Testis (tissue), 3 donors: Measurements from ENCODE around the gene CTNNA2. TPM values are rescaled to one million over a fixed set of nuclear protein-coding genes. Genes with fewer than 3 reads are reported as not detected.

ENCODE experiments used
- DNase-seq: peaks from one replicate; pipeline ENCODE4 v3.0.0-alpha.2; 2019
- H3K27ac ChIP-seq, 2 donors: fragments of 200-600 bp; sonication (generic); one replicate each; pipeline ENCODE4 v1.5.1; 2019
- H3K27me3 ChIP-seq: fragments of 200-600 bp; sonication (generic); one replicate; pipeline ENCODE4 v1.5.1; 2019
- H3K36me3 ChIP-seq: fragments of 200-600 bp; sonication (generic); one replicate; pipeline ENCODE4 v1.5.1; 2017; ENCODE audit warnings: low read depth; ENCODE audit errors: missing control alignments
- H3K4me1 ChIP-seq: fragments of 200-600 bp; sonication (generic); one replicate; pipeline ENCODE4 v1.5.1; 2019
- H3K4me3 ChIP-seq, 2 donors: fragments of 200-600 bp; sonication (generic); one replicate each; pipeline ENCODE4 v1.5.1; 2017 to 2019
- H3K9me3 ChIP-seq: fragments of 200-600 bp; sonication (generic); one replicate; pipeline ENCODE4 v1.5.1; 2017
- POLR2A ChIP-seq: fragments of 450-650 bp; IDR thresholded peaks from one replicate; pipeline ENCODE4 v1.6.1; 2017; ENCODE audit warnings: antibody characterized with exemption, mild to moderate bottlenecking, moderate library complexity
- WGBS, 2 donors: methylation state at CpG; one replicate each; pipeline ENCODE4 v1.1.5; 2018; 5-methylcytosine and 5-hydroxymethylcytosine counted together
- intact Hi-C: fragments of 100-400 bp; cut with DNase I; formaldehyde crosslinking; loops from one replicate; pipeline ENCODE4 v1.15.1; 2023; ENCODE audit warnings: low total_unique reads
- polyA plus RNA-seq: library from polyadenylated mRNA; stranded (reverse); fragments of 350-450 nt; fragmentation: Illumina TruSeq; extraction: RNeasy Lipid Tissue Mini Kit (QIAGEN cat#74804); gene quantifications from one replicate; pipeline ENCODE4 v1.2.3, GENCODE V29; 2014; ENCODE audit warnings: low read depth, low replicate concordance; ENCODE audit not compliant: insufficient read depth
- total RNA-seq, 2 donors: library from RNA; depleted of rRNA; stranded (reverse); fragments of >200 nt; gene quantifications; one replicate each; pipeline ENCODE4 v1.2.3, GENCODE V29; 2016
- TF ChIP-seq, protein P1 (sequence below), 3 experiments: fragments of 450-650 bp in 2 of 3; fragments of 200-600 bp in 1 of 3; sonication (generic) in 1 of 3; IDR thresholded peaks; one replicate each; pipeline ENCODE4 v1.5.1; 2016 to 2019; ENCODE audit warnings: antibody characterized with exemption in 3 of 3, mild to moderate bottlenecking in 2 of 3, moderate library complexity in 1 of 3

Gene CTNNA2
- total and polyA plus RNA-seq, 3 donors from 2014 or later, result 36.8 to 44.5 (median 43.4) TPM

- TF ChIP-seq, protein P1, sequence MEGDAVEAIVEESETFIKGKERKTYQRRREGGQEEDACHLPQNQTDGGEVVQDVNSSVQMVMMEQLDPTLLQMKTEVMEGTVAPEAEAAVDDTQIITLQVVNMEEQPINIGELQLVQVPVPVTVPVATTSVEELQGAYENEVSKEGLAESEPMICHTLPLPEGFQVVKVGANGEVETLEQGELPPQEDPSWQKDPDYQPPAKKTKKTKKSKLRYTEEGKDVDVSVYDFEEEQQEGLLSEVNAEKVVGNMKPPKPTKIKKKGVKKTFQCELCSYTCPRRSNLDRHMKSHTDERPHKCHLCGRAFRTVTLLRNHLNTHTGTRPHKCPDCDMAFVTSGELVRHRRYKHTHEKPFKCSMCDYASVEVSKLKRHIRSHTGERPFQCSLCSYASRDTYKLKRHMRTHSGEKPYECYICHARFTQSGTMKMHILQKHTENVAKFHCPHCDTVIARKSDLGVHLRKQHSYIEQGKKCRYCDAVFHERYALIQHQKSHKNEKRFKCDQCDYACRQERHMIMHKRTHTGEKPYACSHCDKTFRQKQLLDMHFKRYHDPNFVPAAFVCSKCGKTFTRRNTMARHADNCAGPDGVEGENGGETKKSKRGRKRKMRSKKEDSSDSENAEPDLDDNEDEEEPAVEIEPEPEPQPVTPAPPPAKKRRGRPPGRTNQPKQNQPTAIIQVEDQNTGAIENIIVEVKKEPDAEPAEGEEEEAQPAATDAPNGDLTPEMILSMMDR (IDR thresholded peaks at IDR 0.05), result no peak
- TF ChIP-seq POLR2A, result no peak
- Histone ChIP-seq H3K36me3 (no peaks in the 10 kb centered on the region), H3K4me1 (no peaks in the 10 kb centered on the region), H3K4me3 (no peak overlapping the region), H3K27me3 (no peaks in the 10 kb centered on the region), H3K27ac (no peak overlapping the region), H3K9me3 (no peaks in the 10 kb centered on the region)
- no peak for DNase-seq
- intact Hi-C loops, result no loop called here
- 73 to 77% methylated on average over 5 of the region's 5 CpGs for WGBS, 2 donors
Observed at GRCh38 chr2:80016171-80016570, 503.3 kb downstream of the CTNNA2 start.

DNA sequence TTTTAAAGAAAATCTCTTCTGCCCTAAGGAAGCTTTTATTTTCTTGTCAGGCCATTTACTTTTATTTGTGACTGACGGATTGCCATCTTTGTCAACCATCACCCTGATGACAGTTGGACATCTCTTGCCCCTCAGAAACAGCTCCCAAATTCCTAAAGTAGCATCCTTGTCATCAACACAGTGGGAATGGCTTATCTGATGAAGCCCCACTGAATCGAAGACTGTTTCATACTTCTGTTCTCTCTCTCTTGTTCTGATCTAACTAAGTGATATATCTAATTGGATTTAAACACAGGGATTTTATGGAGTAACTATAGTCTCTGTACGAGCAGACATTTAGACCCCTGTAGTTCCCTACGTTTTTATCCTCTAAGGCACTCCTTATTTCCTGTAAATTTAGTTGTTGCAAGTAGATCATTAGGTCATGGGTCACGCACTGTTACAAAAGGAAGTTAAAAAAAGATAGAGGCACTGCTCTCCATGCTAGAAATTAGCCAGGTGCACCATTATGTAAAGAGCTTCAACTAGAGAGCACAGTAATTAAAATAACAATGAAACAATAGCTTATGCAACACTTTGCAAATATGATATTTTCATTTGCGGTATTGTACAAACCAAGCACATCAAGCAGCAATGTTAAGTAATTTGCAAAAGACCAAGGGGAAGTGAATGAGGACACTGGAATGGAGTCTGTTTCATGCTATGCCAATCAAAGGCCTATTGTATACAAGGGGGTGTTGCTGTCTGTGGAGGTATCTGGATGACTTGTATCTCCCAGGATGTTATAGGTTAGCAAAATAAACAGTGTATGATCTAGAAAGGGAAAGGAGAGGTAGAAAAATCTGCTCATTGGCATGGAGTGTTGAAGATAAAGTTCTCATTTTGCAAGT lies 507.0 kb downstream of the CTNNA2 start:
- Histone ChIP-seq H3K4me3 (no peak overlapping the region), H3K9me3 (no peaks in the 10 kb centered on the region), H3K27me3 (no peaks in the 10 kb centered on the region), H3K27ac (no peak overlapping the region), H3K4me1 (no peaks in the 10 kb centered on the region), H3K36me3 (no peaks in the 10 kb centered on the region)
- DNase-seq, result no peak
- intact Hi-C loops, result no loop called here
- 77 to 79% methylated on average over 6 of the region's 6 CpGs for WGBS, 2 donors
- TF ChIP-seq, protein P1 (IDR thresholded peaks at IDR 0.05), result no peak
- no peak for TF ChIP-seq POLR2A

- TF ChIP-seq, protein P1 (IDR thresholded peaks at IDR 0.05), result no peak
- no peak for TF ChIP-seq POLR2A
- Histone ChIP-seq H3K27me3 (no peaks in the 10 kb centered on the region), H3K9me3 (no peaks in the 10 kb centered on the region), H3K4me3 (no peak overlapping the region), H3K27ac (no peak overlapping the region), H3K4me1 (no peaks in the 10 kb centered on the region), H3K36me3 (no peaks in the 10 kb centered on the region)
- 95% methylated on average over 2 of the region's 2 CpGs for WGBS, 2 donors
- DNase-seq, result no peak
- intact Hi-C loops, result no loop called here
Observed at GRCh38 chr2:80022018-80022417, 509.2 kb downstream of the CTNNA2 start.

- TF ChIP-seq, protein P1 (IDR thresholded peaks at IDR 0.05), result no peak
- no peak for TF ChIP-seq POLR2A
- Histone ChIP-seq H3K4me1 (no peaks in the 10 kb centered on the region), H3K9me3 (no peaks in the 10 kb centered on the region), H3K36me3 (no peaks in the 10 kb centered on the region), H3K27me3 (no peaks in the 10 kb centered on the region), H3K4me3 (no peak overlapping the region), H3K27ac (no peak overlapping the region)
- no peak for DNase-seq
- 91 to 92% methylated on average over 5 of the region's 5 CpGs for WGBS, 2 donors
- intact Hi-C loops, result no loop called here
Observed at GRCh38 chr2:80026040-80026729, 513.3 kb downstream of the CTNNA2 start.
